Gastroesophageal sphincter (tissue), 3 donors: ENCODE data around the gene NANOS3.

ENCODE experiments used
- CTCF ChIP-seq, 4 experiments: fragments of 200-600 bp in 2 of 4; fragments of 450-650 bp in 2 of 4; sonication (generic) in 1 of 4; IDR thresholded peaks; one replicate each; pipeline ENCODE4 v1.5.1; 2017 to 2019; ENCODE audit warnings: antibody characterized with exemption in 4 of 4, mild to moderate bottlenecking in 2 of 4, moderate library complexity in 2 of 4
- EP300 ChIP-seq: sonication (generic); formaldehyde crosslinking; IDR thresholded peaks from one replicate; pipeline ENCODE4 v1.6.1; 2017; ENCODE audit warnings: antibody characterized with exemption, mild to moderate bottlenecking
- POLR2A ChIP-seq, 2 donors: fragments of 450-650 bp; IDR thresholded peaks; one replicate each; pipeline ENCODE4 v1.6.1; 2017; ENCODE audit warnings: antibody characterized with exemption in 2 of 2, mild to moderate bottlenecking in 2 of 2, moderate library complexity in 1 of 2
- POLR2AphosphoS5 ChIP-seq: sonication (generic); formaldehyde crosslinking; IDR thresholded peaks from one replicate; pipeline ENCODE4 v1.6.1; 2017; ENCODE audit warnings: antibody characterized with exemption

GRCh38 chr19:13839938-13840304, 37.0 kb upstream of the NANOS3 start:
- peak in 1 of 2 donors; percentile 29 for TF ChIP-seq POLR2A (IDR thresholded peaks at IDR 0.05)
- TF ChIP-seq CTCF (IDR thresholded peaks at IDR 0.05), result no peak
- no peak for TF ChIP-seq POLR2AphosphoS5
- TF ChIP-seq EP300, result no peak
